ENCODE results near the gene SMG5.
"Not testable (repeated sequence)": the region's sequence is repeated elsewhere in the genome, so short reads cannot be mapped to it uniquely, and the experiment has no call there.

Gene SMG5, protein sequence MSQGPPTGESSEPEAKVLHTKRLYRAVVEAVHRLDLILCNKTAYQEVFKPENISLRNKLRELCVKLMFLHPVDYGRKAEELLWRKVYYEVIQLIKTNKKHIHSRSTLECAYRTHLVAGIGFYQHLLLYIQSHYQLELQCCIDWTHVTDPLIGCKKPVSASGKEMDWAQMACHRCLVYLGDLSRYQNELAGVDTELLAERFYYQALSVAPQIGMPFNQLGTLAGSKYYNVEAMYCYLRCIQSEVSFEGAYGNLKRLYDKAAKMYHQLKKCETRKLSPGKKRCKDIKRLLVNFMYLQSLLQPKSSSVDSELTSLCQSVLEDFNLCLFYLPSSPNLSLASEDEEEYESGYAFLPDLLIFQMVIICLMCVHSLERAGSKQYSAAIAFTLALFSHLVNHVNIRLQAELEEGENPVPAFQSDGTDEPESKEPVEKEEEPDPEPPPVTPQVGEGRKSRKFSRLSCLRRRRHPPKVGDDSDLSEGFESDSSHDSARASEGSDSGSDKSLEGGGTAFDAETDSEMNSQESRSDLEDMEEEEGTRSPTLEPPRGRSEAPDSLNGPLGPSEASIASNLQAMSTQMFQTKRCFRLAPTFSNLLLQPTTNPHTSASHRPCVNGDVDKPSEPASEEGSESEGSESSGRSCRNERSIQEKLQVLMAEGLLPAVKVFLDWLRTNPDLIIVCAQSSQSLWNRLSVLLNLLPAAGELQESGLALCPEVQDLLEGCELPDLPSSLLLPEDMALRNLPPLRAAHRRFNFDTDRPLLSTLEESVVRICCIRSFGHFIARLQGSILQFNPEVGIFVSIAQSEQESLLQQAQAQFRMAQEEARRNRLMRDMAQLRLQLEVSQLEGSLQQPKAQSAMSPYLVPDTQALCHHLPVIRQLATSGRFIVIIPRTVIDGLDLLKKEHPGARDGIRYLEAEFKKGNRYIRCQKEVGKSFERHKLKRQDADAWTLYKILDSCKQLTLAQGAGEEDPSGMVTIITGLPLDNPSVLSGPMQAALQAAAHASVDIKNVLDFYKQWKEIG

DNA sequence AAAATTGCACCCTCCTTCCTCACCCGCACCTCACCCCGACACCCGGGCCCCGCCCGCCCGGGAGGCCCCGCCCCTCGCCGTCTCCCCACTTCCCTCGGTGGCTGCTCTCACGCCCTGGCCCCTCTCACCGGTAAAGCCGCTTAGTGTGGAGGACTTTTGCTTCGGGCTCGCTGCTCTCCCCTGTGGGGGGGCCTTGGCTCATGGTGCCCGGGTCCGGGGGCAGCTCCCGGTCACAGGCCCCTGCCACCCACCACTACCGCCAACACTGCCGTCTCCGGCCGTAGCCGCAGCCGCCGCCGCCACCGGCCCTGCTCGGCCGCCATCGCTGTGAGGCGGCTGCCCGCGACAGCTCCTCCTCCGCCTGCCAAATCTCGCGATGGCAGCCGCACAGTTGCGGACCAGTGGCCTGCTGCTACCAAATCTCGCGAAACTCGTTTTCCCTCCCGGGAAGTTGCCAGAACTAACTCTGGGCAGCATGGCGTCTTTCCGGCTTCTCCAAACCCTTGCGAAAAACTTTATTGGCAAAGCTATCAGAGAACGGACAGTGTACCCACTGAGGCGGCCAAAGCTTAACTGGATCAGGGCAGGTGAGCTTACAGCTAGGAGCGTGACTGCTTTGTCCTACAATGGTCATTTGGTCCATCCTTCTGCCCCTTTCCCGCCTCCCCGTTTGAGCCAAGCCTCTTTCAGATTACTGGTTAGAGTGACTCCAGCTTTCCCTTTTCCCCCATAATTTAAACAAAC is at the start of gene SMG5:
Gene SMG5, minus strand, starts transcription at position 347 of the 744 bp plus-strand sequence. Its CDS starts 145 bp downstream, at position 202.
- peak; percentile 99 for DNase-seq

- not testable (repeated sequence) for DNase-seq
These were observed 40.6 kb upstream of the SMG5 start for GRCh38 chr1:156323179-156323578.

DNA sequence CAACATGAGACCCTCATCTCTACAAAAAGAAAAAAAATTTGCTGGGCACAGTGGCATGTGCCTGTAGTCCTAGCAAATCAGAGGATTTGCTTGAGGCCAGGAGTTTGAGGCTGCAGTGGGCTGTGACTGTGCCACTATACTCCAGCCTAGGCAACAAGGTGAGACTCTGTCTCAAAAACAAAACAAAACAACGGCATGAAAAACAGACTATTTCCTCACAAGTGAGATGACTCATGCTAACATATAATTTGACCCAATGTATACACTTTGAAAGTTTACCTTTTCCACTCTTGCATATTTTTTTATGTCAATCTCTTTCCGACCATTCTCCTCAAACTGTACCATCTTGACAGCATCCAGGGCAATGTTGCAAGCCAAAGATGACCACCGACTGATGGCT is 37.9 kb upstream of the SMG5 start:
- no peak for DNase-seq

DNA sequence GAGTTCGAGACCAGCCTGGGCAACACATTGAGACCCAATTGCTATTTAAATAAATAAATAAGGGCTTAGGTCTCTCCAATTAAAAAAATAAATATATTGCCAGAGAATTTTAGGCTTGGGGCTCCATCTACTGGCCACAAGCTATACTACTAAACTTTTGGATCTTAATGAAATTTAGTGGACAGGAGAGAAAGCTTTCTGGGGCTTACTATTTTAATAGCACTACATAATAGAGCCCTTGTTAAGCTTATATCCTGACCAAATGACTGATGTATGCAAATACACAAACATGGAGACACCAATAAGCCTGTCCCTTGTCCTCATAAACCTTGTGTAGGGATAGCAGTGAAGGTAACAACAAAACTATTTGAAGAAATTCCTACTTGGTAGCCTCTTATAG is 37.0 kb upstream of the SMG5 start:
- no peak for DNase-seq

DNA sequence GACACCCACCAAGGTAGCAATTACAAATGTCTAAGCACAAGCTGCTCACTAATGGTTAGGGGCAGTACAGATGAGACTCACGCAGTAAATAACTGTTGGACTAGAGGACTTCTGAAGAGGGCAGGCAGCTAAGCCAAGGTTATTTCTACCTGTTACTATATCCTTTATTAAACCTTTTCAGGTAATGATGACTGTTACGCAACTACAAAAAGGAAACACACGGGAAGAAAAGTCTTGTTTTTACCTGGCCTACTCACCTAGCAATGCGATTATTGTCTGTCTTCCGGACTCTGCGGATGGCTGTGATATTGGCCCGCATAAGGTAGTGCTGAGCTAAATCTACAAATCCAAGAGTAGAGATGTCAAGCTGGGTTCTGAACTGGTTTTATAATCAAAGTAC is 34.3 kb upstream of the SMG5 start:
- no peak for DNase-seq

DNA sequence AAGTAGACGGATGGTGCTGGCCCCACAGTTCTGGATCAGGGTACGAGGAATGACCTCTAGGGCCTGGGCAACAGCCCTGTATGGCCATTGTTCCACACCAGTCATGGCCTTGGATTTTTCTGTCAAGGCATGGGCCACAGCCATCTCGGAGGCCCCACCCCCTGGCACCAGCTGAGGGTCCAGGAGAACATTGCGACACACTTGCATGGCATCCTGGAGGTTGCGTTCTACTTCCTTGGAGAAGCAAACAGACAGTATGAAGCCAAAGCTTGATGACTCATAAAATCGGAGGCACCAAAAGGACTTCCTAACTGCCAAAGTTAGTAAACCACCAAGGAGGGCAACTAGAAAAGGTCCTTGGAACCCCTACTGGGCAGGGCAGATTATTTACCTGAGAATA is 28.3 kb upstream of the SMG5 start:
- DNase-seq: no peak

- no peak for DNase-seq
These were observed 25.5 kb upstream of the SMG5 start for GRCh38 chr1:156308078-156308477.

GRCh38 chr1:156305215-156305614 is 22.6 kb upstream of the SMG5 start:
- DNase-seq: no peak

- no peak for DNase-seq
These were observed 20.6 kb upstream of the SMG5 start for GRCh38 chr1:156303241-156303640.

DNA sequence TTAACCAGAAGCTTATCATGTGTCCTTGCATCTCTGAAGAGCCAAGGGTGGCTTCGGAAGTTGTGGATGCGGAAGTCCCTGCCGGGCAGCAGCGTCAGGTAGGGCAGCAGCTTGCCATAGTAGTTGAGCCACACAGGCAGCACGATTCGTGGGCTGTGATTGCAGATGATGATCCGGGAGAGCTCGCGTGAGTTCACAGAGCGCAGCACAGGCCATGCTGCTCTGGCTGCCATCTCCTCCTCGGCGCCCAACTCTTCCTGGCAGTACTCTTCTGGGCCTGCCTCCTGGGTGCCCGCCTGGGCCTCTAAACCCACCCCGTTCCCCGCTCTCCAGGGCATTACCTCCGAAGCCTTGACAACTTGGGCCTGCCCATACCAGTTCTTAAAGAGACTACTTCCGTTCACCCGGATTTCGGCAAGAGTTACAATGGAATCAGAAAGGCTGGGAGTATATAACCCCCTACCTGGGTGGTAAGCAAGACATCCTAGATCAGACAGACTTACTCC is 16.3 kb upstream of the SMG5 start, which contains the start of gene VHLL:
Gene VHLL, minus strand, starts transcription at position 456 of the 506 bp plus-strand sequence. Its CDS starts 118 bp downstream, at position 338.
- DNase-seq: no peak

DNA sequence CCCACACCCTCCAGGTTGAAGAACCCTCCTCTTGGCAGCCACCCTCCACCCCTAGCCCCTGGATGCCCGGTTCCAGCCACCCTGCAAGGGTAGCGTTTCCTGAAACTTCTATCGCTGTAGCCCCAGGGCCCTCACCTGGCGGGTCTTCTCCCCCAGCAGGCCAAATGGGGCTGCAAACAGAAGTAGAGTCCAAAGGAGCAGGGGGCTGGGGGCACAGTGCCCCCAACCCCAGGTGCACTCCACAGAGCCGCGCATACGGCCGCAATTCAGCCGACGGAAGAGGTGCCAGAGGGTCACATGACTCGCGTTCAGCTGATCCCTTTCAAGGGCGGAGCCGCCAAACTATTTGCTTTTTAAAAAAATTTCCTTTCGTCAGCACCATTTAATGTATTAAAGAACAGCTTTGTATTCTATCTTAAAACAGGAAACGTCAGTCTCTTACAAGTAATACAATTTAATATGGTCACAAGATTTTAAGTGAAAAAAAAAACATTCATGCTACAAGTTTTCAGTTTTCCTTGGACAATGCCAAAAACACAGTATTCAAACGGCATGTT is 12.8 kb upstream of the SMG5 start, which contains the start of gene GLMP:
Gene GLMP, minus strand, starts transcription at position 289 of the 557 bp plus-strand sequence. Its CDS starts 34 bp downstream, at position 255.
- DNase-seq: peak; percentile 63

- DNase-seq: no peak
These were observed 11.3 kb upstream of the SMG5 start for GRCh38 chr1:156293895-156294294.

- no peak for DNase-seq
These were observed 10.4 kb upstream of the SMG5 start for GRCh38 chr1:156293098-156293434.

GRCh38 chr1:156291226-156292061 is 8.8 kb upstream of the SMG5 start:
- peak; percentile 88 for DNase-seq

DNA sequence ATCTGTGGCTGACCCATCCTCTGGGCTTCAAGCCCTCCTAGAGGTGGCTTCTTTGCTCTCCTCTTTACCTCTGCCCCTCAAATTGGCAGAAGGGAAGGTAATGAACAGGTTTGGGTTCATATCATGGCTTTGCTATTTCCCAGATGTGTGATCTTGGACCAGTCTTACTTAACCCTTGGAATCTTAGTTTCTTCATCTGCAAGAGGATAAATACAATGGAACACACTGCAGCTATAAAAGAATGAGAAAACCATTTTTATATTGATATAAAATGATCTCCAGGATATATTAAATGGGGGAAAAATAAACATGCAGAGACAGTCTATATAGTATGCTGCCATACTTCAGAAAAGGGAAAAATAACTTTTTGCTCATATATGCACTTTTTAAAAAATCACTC is 7.2 kb upstream of the SMG5 start:
- DNase-seq: no peak

DNA sequence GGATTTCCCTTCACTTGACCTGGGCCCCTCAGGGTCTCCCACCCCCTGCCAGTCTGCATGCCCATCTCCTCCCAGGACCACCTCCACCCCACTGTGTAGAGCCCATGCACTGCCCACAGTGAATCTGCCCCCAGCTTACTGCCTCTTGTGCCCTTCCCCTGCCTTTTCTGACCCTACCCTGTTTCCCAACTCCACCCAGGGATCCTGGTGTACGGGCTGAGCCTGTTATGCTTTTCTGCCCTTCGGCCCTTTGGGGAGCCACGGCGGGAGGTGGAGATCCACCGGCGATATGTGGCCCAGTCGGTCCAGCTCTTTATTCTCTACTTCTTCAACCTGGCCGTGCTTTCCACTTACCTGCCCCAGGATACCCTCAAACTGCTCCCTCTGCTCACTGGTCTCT is 3.4 kb upstream of the SMG5 start:
- no peak for DNase-seq

DNA sequence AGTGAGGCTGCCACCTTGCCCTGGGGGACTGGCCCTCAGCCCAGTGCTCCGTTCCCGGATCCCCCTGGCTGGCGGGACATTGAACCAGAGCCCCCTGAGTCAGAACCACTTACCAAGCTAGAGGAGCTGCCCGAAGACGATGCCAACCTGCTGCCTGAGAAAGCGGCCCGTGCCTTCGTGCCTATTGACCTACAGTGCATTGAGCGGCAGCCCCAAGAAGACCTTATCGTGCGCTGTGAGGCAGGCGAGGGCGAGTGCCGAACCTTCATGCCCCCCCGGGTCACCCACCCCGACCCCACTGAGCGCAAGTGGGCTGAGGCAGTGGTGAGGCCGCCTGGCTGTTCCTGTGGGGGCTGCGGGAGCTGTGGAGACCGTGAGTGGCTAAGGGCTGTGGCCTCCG is 2.8 kb upstream of the SMG5 start:
- no peak for DNase-seq

GRCh38 chr1:156284757-156285156 is 2.1 kb upstream of the SMG5 start:
- DNase-seq: no peak

GRCh38 chr1:156284112-156284511 is 1.5 kb upstream of the SMG5 start, which contains the start of gene TMEM79:
TMEM79 (plus strand) TSS chr1:156284325; CDS start chr1:156285227, 902 bp downstream.
- DNase-seq: no peak

- DNase-seq: no peak
These were observed 896 bp upstream of the SMG5 start for GRCh38 chr1:156283521-156283920.
